PC-9 (cell line): ENCODE measurements around the gene ZDHHC11.
"Not testable (repeated sequence)": the region's sequence is repeated elsewhere in the genome, so short reads cannot be mapped to it uniquely, and the experiment has no call there.

ENCODE experiments used
- CTCF ChIP-seq: fragments of 200-600 bp; sonication (generic); conservative IDR thresholded peaks from 2 replicates; pipeline ENCODE4 v1.6.1; 2017; ENCODE audit warnings: mixed run types, antibody characterized with exemption, mild to moderate bottlenecking, moderate library complexity
- EZH2 ChIP-seq: fragments of 200-600 bp; sonication (generic); IDR thresholded peaks from 2 replicates; pipeline ENCODE4 v1.8.0; 2017; ENCODE audit warnings: antibody characterized with exemption, low read depth

GRCh38 chr5:843926-844325 lies 6.9 kb downstream of the ZDHHC11 start:
- not testable (repeated sequence) for TF ChIP-seq CTCF, EZH2
